ENCODE data around the gene CER1.

- TF ChIP-seq, protein P1, sequence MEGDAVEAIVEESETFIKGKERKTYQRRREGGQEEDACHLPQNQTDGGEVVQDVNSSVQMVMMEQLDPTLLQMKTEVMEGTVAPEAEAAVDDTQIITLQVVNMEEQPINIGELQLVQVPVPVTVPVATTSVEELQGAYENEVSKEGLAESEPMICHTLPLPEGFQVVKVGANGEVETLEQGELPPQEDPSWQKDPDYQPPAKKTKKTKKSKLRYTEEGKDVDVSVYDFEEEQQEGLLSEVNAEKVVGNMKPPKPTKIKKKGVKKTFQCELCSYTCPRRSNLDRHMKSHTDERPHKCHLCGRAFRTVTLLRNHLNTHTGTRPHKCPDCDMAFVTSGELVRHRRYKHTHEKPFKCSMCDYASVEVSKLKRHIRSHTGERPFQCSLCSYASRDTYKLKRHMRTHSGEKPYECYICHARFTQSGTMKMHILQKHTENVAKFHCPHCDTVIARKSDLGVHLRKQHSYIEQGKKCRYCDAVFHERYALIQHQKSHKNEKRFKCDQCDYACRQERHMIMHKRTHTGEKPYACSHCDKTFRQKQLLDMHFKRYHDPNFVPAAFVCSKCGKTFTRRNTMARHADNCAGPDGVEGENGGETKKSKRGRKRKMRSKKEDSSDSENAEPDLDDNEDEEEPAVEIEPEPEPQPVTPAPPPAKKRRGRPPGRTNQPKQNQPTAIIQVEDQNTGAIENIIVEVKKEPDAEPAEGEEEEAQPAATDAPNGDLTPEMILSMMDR (IDR thresholded peaks at IDR 0.05; ENCODE audit: low read length): no peak
- no peak for TF ChIP-seq EZH2 (IDR thresholded peaks at IDR 0.05; ENCODE audit: borderline replicate concordance, low read length)
These were observed 7.9 kb upstream of the CER1 start for GRCh38 chr9:14730461-14730898.
